Measurements from ENCODE around the gene CLGN. TPM values are rescaled to one million over a fixed set of nuclear protein-coding genes. Genes with fewer than 3 reads are reported as not detected.

The CLGN gene
- 10 to 100 TPM; 40.8 to 92.6 TPM for total RNA-seq

- no peak for DNase-seq (ENCODE audit: low spot score)
- TF ChIP-seq CTCF (IDR thresholded peaks at IDR 0.05) = peak; percentile 46 to 61
- Histone ChIP-seq H3K9me3 (no peaks in the 10 kb centered on the region), H3K4me1 (peaks cover 0 to 18% of the 10 kb centered on the region in 2 donors), H3K4me3 (peak within 1 kb of the TSS; percentile 49 to 71), H3K36me3 (no peaks in the 10 kb centered on the region), H3K27me3 (no peaks in the 10 kb centered on the region), H3K27ac (peak within 1 kb of the TSS; percentile 83 to 87)
Measured at GRCh38 chr4:140427106-140427918, at the start of gene CLGN. Gene CLGN, minus strand, starts transcription at chr4:140427648. Its CDS starts 14,570 bp downstream, at chr4:140413078.

- DNase-seq (ENCODE audit: low spot score) = no peak
- H3K27me3 ChIP-seq = no peaks in the 10 kb centered on the region
- no peak overlapping the region for H3K4me3 ChIP-seq
- no peak overlapping the region for H3K27ac ChIP-seq
- H3K9me3 ChIP-seq = no peaks in the 10 kb centered on the region
- no peak for TF ChIP-seq CTCF (IDR thresholded peaks at IDR 0.05)
- H3K36me3 ChIP-seq = no peaks in the 10 kb centered on the region
- H3K4me1 ChIP-seq = no peaks in the 10 kb centered on the region
Measured at GRCh38 chr4:140472156-140472555, 44.7 kb upstream of the CLGN start.

- Histone ChIP-seq H3K4me3 (no peak overlapping the region), H3K9me3 (no peaks in the 10 kb centered on the region), H3K4me1 (no peaks in the 10 kb centered on the region), H3K36me3 (no peaks in the 10 kb centered on the region), H3K27me3 (no peaks in the 10 kb centered on the region), H3K27ac (no peak overlapping the region)
- no peak for TF ChIP-seq CTCF (IDR thresholded peaks at IDR 0.05)
- DNase-seq (ENCODE audit: low spot score) = no peak
Measured at GRCh38 chr4:140469791-140470733, 42.6 kb upstream of the CLGN start.

GRCh38 chr4:140466146-140466545, 38.7 kb upstream of the CLGN start:
- H3K9me3 ChIP-seq = no peaks in the 10 kb centered on the region
- H3K36me3 ChIP-seq = no peaks in the 10 kb centered on the region
- no peak for DNase-seq (ENCODE audit: low spot score)
- no peak for TF ChIP-seq CTCF (IDR thresholded peaks at IDR 0.05)
- no peaks in the 10 kb centered on the region for H3K27me3 ChIP-seq
- no peaks in the 10 kb centered on the region for H3K4me1 ChIP-seq
- no peak overlapping the region for H3K27ac ChIP-seq
- H3K4me3 ChIP-seq = no peak overlapping the region

- no peak for TF ChIP-seq CTCF (IDR thresholded peaks at IDR 0.05)
- no peak for DNase-seq (ENCODE audit: low spot score)
- H3K36me3 ChIP-seq = no peaks in the 10 kb centered on the region
- H3K4me3 ChIP-seq = no peak overlapping the region
- H3K27me3 ChIP-seq = no peaks in the 10 kb centered on the region
- H3K4me1 ChIP-seq = no peaks in the 10 kb centered on the region
- no peak overlapping the region for H3K27ac ChIP-seq
- H3K9me3 ChIP-seq = no peaks in the 10 kb centered on the region
Measured at GRCh38 chr4:140463614-140464013, 36.2 kb upstream of the CLGN start.

All from right atrium auricular region (tissue), 2 donors.